HG03103 (cell line): Measurements from ENCODE around the gene FKBP15.

Experiments
- ATAC-seq: cut with Tn5 transposase; IDR thresholded peaks from one replicate; pipeline ENCODE4 v1.9.1; 2021; ENCODE audit warnings: low read depth; ENCODE audit not compliant: unreplicated experiment

FKBP15 gene

DNA sequence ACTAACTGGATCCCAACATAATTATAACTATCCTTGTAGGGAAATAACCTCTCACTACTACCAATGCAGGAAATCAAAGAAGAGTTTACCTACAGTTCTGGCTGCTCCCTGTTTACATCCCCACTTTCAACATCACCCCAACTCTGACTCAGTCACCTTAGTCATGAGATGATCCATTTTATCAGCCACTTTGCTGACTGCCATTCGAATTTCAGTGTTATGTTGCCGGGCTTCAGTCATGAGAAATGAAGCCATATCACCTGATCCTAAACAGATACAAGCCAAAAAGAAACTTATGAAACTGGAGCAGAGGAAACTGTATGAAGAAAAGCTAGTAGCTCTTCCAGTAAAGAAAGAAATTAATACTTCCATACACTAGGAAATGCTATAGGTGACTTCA, 36.5 kb downstream of the FKBP15 start:
- ATAC-seq, result no peak

DNA sequence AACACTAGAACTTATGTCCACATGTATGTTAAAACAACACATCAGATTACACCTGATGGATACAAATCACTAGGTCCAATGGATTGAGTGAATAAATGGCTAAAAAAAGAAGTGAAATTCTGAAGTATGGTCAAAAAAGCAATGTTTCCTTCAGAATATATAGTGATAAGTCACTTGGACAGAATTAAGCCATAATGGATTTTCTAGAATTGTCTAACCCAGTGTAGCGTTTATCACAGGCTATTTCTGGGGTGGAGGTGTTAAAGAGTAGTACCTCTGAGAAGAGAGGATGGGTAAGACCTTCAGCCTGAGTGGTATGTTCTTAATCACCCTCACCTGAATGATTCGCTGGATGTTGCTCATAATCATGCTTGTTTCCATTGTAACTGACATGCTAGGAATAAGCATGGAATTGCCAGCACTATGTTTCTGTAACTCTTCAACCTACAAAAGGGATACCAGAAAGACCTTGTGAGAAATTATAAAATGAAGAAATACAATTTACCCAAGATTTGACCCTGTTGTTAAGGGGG, 37.1 kb downstream of the FKBP15 start:
- ATAC-seq, result no peak

DNA sequence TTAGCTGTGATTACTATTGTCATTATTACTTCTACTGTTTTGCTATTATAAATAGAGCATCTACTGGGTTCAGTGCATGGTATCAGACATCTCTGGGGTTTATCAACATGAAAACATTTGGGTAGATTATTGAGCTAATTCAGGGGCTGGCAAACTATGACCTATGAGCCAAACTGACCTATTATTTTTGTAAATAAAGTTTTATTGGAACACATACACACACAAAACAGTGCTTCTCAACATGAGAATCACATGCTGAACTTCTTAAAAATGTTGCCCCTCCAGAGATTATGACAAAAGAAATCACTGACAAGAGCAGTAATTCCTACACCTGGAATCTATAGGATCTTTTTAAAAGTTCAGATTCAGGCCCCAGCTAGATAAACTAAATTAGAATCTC, 39.9 kb downstream of the FKBP15 start:
- no peak for ATAC-seq

DNA sequence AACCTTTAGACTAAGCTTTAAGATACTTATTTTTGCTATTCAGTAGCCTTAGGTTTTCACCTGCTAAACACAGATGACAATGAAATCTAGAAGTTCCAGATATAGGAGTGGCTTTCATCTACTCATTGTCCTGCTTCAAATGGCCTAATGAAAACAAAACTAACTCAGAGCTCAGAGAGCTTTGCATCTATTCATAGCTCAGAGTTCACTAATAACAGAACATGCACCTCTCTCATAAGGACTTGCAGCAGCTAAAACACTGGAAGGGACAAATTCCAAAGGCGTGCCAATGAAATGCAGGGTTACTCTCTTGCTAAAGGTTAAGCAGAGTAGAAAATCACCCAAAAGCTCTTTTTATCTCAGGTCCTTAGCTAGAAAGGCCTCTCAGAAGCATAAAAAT, 41.2 kb downstream of the FKBP15 start:
- no peak for ATAC-seq

DNA sequence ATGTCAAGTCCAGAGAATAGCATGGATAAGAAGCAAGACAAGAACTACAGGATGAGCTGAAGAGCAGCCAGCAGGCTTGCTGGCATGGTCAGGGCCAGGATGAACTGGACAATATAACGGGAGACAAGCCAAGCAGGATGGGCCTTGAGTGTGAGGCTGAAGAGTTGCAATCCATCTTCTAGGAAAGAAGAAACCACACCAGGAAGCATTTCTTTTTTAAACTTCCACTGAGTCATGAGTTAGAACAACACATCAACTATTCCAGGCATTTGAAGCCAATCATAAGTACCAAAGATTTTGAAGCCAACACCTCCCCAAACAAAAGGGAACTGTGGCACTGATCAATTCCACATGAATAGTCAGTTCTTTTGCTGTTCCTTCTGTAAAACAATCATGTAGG, 43.0 kb downstream of the FKBP15 start:
- ATAC-seq, result no peak

DNA sequence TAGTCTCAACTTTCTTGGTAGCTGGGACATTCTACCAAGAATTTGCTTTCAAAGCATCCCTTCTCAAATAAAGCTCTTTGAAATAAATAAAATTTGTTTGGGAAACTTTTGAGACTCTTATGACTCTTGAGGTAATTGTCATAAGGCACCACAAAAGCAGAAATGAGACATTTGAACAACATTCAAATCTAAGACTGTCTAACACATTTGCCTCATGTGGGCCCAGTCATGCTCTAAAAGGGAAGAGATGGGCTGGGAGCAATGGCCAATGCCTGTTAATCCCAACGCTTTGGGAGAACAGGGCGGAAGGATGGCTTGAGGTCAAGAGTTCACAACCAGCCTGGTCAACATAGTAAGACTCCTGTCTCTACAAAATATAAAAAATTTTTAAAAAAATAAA, 43.8 kb downstream of the FKBP15 start:
- ATAC-seq, result no peak

DNA sequence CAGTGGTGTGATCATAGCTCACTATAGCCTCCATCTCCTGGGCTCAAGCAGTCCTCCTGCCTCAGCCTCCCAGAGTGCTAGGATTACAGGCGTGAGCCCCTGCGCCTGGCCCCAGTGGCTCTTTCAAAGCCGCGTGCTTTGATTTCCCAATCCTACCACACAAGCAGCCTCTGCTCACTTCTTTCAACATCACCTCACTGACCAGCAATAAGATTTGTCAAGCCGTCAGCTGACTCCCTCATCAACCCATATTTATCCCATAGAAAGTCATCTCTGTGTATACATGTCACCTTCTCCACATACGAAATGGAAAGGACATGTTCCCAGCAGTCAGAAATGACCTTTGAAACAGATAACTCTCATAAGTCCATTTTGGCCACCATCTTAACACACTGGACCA, 44.3 kb downstream of the FKBP15 start:
- ATAC-seq, result no peak

DNA sequence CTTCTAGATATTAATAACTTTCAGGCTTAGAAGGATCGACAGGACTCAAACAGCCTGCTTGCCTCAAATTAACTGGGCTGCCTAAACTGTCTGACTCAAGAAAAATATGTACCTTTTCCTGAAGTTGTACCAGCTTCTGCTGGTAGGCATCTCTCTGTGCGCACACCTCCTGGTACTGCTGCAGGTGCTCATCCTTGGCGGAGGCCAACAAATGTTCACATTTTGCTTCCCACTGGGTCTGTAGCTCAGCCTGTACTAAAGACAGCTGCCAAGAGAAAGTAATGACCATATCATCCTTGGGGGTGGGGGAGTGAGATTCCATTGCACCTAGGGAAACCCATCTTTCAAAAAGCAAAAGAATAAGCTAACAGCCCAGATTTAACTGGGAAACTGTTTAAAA, 47.7 kb downstream of the FKBP15 start:
- ATAC-seq, result no peak

DNA sequence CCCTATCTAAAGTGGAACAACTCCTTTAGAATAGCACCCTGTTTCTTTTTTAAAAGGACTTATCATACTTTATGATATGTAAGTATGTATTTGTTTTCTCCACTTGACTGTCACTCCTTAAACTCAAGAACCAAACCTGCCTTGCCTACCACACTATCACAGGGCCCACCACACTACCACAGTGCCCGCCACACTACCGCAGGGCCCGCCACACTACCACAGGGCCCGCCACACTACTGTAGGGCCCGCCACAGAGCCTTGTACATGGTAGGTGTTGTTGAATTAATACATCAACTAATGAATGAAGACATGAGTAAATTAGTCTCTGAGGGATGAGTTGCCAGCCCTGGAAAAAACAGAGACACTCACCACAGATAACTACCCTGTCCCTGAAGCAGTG, 52.3 kb downstream of the FKBP15 start:
- ATAC-seq, result no peak

DNA sequence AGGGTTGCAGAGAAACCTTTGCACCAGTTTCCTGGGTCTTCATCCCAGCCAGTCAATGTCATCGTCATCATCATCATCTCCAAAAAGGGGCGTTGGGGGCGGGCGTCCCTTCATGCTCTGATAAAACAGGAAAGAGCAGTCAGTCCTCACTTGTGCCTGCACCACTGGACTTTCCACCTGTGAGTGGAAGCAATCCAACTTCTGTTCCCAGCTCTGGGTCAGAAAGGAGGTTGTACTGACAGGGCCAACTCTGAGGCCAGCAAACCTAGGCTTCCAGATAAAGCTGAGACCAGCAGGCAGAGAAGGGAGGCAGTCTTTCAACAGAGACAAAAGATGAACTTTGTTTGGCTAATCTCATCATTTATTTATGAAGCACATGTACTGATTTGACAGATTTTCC, 55.0 kb downstream of the FKBP15 start:
- ATAC-seq, result no peak

DNA sequence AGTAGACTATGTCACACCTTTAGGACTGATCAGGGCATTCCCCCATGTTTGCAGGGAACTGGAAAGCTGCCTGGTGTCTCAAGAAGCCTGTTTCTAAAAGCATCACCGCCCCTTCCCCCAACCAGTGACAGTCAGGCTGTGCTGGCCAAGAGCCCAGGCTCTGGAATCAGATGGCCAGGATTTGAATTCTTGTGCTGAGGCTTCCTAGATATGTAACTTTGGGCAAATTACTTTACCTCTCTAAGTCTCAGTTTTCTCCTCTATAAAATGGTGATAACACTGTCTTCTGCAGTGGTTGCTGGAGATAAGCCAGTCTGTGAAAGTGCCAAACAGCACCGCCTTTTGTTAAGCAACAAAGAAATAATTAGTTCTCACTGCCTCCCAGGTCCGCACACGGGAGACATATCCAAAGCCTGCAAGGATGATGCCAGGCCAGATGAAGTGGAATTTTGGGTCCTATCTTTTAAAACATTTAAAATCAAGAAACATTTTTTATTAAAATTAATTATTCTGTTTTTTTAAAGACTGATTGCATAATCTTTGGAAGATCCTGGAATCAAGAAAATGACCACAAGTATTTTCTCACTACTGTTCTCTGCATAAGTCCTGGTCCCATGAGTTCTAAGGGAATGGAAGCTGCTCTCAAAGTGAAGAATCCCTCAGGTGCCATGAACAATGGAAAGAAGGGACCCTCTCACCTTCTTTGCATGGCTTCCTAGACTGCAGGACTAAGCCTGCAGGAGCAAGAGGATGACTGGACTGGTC, 56.4 kb downstream of the FKBP15 start:
- no peak for ATAC-seq

DNA sequence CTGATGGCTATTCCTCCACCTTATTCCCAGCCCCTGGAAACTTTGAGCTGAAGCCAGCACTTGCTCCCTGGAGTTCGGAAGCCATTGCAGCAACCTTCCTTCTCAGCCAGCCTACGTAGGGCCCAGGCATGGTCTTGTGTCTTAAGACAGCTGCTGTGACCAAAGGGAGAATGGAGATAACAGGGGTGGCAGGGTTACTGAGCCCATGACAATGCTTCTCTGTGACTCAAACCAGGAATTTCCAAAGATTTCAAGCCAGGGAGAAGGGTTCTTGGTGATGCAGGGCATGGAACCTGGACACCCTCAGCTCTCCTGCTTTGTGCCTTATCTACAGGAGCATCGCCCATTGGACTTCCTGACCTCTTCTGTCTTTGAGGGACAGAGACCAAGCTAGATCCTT, 58.1 kb downstream of the FKBP15 start:
- no peak for ATAC-seq

DNA sequence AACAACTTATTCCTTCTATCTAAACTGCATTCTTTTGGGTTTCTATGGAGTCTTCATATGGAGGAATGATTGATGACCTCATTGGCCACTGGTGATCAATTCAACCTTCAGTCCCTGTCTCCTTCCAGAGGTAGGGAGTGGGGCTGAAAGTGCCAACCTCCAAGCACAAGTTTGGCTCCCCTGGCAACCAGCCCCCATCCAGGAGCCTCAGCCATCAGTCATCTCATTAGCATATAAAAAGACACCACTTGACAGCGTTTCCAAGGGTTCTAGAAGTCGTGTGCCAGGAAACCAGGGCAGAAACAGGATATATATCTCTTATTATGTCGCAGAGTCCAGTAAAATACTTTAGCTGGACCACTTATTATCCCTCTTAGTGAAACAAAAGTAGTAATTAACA, 60.5 kb downstream of the FKBP15 start:
- no peak for ATAC-seq

DNA sequence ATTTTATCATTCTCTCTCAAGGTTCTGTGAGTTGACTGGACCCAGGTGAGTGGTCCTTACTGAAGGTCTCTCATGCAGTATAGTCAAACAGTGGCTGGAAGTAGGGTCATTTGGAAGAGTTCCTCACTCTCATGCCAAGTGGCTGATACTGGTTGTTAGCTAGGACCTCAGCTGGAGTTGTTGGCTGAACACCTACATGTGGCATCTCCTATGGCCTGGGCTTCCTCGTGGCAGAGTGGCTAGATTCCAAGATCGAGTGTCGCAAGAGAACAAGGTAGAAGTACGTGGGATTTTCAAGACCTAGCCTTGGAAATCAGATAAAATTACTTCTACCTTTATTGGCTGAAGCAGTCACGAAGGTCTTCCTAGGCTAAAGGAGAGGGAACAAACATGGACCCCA, 62.6 kb downstream of the FKBP15 start:
- ATAC-seq, result no peak

DNA sequence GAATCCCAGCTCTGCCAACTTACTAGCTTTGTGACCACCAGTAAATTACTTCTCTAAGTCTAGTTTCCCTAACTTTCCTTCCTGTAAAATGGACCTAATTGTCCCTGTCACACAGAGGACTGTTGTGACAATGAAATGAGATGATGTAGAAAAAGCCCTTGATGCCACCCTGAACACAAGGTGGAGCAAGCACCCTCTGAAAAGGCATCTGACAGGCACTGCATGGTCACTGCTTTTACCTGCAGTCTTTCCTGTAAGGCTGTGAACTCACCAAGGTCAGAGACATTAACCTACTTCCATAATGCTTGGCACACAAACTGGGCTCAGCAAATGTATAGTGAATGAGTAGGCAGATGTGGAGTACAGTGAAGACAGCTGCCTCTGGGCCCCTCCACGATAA, 64.2 kb downstream of the FKBP15 start:
- ATAC-seq, result no peak

DNA sequence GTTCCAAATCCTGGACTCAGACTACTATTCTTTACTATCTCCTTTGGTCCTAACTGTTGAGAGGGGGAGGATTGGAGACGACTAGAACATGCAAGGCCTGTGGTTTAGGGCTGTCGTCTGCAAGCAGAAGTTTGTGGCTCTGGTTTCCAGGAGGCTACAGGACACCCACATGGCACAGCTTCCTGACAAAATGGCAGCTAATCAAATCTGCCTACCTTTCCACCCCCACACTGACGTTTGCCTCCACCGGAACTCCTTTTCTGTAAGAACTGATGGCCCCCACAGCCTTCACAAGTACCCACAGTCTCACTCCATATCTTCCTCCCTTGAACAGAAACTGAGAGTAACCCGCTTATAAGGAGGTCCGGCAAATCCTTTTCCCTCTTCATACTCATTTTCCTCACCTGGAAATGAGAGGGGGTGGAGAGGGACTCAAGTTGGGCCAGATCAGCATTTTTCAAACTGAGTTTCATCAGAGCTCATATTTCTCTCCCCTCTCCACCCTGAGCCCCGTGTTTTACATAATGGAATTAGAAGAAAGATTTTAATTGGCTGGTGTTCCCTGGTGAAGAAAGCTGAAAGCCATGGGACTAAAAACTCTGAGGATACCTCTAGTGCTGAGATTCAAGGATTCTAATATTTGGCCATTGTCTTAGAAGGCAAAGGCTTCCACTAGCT, 65.0 kb downstream of the FKBP15 start:
- no peak for ATAC-seq

DNA sequence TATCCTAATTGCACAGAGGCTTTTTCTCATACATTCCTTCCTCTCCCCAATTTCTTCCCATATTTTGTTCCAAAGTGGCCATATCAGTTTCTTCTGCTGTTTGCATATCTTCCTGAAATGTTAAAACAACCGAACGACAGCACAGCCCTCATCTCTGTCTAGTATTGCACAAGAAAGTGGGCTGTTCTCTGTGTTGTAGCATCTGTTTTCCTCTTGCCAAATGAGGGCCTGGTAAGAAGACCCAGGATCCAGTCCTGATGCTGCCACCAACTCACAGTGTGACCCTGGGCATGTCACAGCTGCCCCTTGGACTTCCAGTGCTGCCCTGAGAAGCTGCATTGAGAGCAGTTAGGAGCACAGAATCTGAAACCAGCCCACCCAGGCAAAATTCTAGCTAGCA, 66.1 kb downstream of the FKBP15 start:
- ATAC-seq, result no peak

DNA sequence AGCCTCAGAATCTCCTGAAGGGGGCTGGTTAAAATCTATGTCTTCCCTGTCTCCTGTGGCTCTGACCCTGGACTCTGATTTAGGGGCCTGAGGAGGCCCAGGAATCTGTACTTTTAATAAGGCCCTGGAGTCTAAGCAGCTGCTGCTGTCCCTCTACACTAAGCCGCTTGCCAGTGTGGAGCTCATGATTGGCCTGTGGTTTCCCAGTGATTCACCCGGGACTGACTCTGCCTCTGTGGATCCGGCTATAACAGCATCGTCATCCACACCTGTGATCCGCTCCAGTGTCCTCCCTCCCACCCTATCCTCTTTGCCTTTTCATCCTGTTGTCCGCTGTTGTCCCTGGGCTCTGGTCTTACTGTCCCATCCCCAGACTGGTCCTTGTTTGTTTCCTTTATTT, 66.6 kb downstream of the FKBP15 start:
- ATAC-seq, result no peak

DNA sequence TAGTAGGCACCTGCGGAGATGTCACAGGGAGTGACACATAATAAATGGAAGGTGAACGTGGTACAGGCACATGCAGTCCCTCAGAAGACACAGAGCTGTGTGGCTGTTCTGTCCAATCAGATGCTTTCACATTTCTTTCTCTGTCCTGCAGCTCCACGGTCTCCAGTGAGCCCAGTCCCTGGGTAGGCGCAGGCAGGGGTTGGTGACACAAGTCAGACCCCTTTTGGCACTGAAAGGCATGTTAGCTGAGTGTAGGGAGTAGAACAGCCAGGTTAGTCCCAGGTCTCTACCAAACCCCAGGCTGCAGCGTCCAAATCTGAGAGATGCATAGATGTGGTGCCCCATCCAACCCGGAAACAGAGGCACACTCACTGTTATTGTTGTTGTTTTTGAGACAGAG, 67.5 kb downstream of the FKBP15 start:
- no peak for ATAC-seq

DNA sequence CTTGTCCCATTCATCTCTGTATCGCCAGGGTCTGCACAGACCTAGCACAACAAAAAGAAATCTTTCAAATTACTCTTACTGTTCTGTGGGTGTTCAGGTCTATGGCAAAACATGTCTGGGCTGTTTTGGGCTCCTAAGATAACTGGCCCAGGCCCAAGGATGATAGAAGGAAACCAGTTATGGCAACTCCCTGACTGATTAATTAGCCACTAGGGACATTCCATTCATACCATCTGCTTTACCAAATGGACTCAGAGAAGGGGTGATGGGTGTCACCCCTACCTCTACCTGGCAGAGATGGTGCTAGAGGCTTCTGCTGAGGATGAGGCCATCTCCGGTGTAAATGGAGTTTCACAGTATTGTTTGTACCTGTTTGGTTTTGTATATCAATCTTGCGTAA, 68.4 kb downstream of the FKBP15 start:
- ATAC-seq, result no peak

DNA sequence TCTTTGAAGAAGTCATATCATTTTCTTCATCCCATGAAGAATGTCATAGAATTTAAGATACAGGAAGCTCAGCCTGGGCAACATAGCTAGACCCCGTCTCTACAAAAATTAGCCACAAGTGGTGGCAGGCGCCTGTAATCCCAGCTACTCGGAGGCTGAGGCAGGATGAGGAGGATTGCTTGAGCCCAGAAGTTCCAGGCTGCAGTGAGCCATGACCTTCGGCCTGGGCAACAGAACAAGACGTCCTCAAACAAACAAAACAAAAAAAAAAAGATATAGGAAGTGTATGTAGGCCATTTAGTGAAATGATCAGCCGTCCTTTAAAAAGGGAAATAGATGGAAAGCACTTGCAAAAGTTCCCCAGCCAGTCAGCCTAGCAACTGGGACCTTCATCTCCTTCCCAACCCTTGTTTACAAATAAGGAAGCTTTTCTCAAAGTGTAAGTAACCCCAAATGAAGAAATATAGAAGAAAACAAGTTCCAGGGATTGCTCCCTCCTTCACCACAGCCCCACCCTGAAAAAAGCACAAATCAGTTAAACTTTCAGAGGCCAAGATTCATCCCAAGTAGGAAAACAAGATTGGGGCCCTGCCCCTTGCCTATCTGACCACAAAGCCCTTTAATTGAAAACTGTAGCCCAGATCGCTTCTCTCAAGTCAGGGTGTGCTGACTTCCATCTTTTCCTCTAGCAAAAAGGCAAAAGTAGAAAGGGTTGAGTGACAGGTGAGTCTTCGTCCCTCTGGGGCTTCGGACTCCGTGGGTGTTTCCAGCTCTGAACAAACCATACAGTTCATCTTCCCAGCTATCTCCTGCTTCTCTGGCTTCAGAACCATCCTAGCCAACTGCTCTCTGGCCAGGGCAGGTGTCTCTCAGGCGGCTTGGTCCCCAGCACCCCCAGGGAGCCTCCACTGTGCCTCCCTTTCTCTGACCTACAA, 69.1 kb downstream of the FKBP15 start:
- no peak for ATAC-seq
